GM12891 (cell line): ENCODE data around the gene PCNT.

Experiments
- POLR2A ChIP-seq: IDR thresholded peaks from 2 replicates; pipeline ENCODE4 v1.6.1; 2011; ENCODE audit warnings: low read depth, low read length, control low read depth
- POLR2AphosphoS5 ChIP-seq: IDR thresholded peaks from 2 replicates; pipeline ENCODE4 v1.6.1; 2011; ENCODE audit warnings: low read depth, low read length, control low read depth
- TAF1 ChIP-seq: IDR thresholded peaks from 2 replicates; pipeline ENCODE4 v1.6.1; 2011; ENCODE audit warnings: low read depth, low read length, control low read depth

- no peak for TF ChIP-seq POLR2A
- TF ChIP-seq POLR2AphosphoS5: no peak
- TF ChIP-seq TAF1: no peak
Observed at GRCh38 chr21:46411691-46412090, 87.7 kb downstream of the PCNT start.
